B cell (primary cell): ENCODE results near the gene C2CD3. TPM values are rescaled to one million over a fixed set of nuclear protein-coding genes. Genes with fewer than 3 reads are reported as not detected.

ENCODE experiments used
- ATAC-seq: fragments of 200-7000 bp; cut with Tn5 transposase; one replicate; pipeline ENCODE4 v1.10.0; 2021; ENCODE audit warnings: low read depth, mild to moderate bottlenecking, moderate number of reproducible peaks, moderate library complexity
- CTCF ChIA-PET: fragments of 350-600 bp; sonication (Branson Sonifier 250); formaldehyde crosslinking; loops from one replicate; lab custom pipeline; 2021; ENCODE audit warnings: antibody characterized with exemption, inconsistent platforms; lab: Charles Lee
- POLR2A ChIA-PET: fragments of 350-600 bp; sonication (Branson Sonifier 250); formaldehyde crosslinking; loops from one replicate; lab custom pipeline; 2021; ENCODE audit warnings: antibody characterized with exemption; lab: Charles Lee
- DNase-seq: peaks from one replicate; pipeline ENCODE4 v3.0.0; 2013
- H2AFZ ChIP-seq: 2 replicates; pipeline ENCODE4 v1.6.1; 2012; ENCODE audit warnings: mild to moderate bottlenecking, low read depth, low read length; ENCODE audit not compliant: insufficient read depth, poor library complexity, severe bottlenecking
- H3K27ac ChIP-seq, 2 donors: 1 replicate in 1 of 2; 2 replicates in 1 of 2; pipeline ENCODE4 v1.5.1; 2012 to 2013; ENCODE audit warnings: low read length in 2 of 2, mild to moderate bottlenecking in 2 of 2, moderate library complexity in 1 of 2
- H3K27me3 ChIP-seq, 4 experiments: fragments of 200-600 bp in 1 of 4; sonication (generic) in 1 of 4; replicated peaks in 1 of 4; 1 replicate in 2 of 4; 2 replicates in 2 of 4; pipeline versions ENCODE4 v1.6.1 to v1.7.0; 2013 to 2016; ENCODE audit warnings: low read length in 3 of 4, mild to moderate bottlenecking in 2 of 4, mixed read lengths in 1 of 4, moderate library complexity in 1 of 4; ENCODE audit not compliant: insufficient read depth in 4 of 4, control insufficient read depth in 3 of 4; ENCODE audit errors: control extremely low read depth in 1 of 4
- H3K36me3 ChIP-seq, 2 experiments: replicated peaks in 1 of 2; 1 replicate in 1 of 2; 2 replicates in 1 of 2; pipeline versions ENCODE4 v1.6.1 to v1.7.1; 2013; ENCODE audit warnings: low read length in 1 of 2; ENCODE audit not compliant: insufficient read depth in 2 of 2, control insufficient read depth in 1 of 2; ENCODE audit errors: control extremely low read depth in 1 of 2, extremely low read depth in 1 of 2
- H3K4me1 ChIP-seq, 2 donors: fragments of 200-600 bp in 1 of 2; sonication (generic) in 1 of 2; 1 replicate in 1 of 2; 2 replicates in 1 of 2; pipeline versions ENCODE4 v1.5.1 to v1.6.1; 2013 to 2017; ENCODE audit warnings: low read length in 2 of 2; ENCODE audit not compliant: control insufficient read depth in 2 of 2, insufficient read depth in 2 of 2
- H3K4me2 ChIP-seq: replicated peaks from 2 replicates; pipeline ENCODE3; 2012; ENCODE audit warnings: mild to moderate bottlenecking, low read depth, low read length; ENCODE audit not compliant: poor library complexity, severe bottlenecking
- H3K4me3 ChIP-seq, 5 experiments: fragments of 200-600 bp in 1 of 5; sonication (generic) in 1 of 5; 1 replicate in 3 of 5; 2 replicates in 2 of 5; pipeline versions ENCODE4 v1.5.1 to v1.7.0; 2011 to 2016; ENCODE audit warnings: low read length in 4 of 5, mild to moderate bottlenecking in 4 of 5, low read depth in 2 of 5, control low read depth in 1 of 5, moderate library complexity in 1 of 5; ENCODE audit not compliant: insufficient read depth in 1 of 5; ENCODE audit errors: control extremely low read depth in 1 of 5, extremely low read depth in 1 of 5
- H3K79me2 ChIP-seq: fragments of 200-600 bp; sonication (generic); one replicate; pipeline ENCODE4 v1.6.0; 2016; ENCODE audit warnings: low read length; ENCODE audit not compliant: control insufficient read depth, insufficient read depth
- H3K9ac ChIP-seq: fragments of 200-600 bp; sonication (generic); 2 replicates; pipeline ENCODE4 v1.6.1; 2017; ENCODE audit warnings: mild to moderate bottlenecking, low read length, moderate library complexity
- H3K9me3 ChIP-seq, 3 donors: one replicate each; pipeline versions ENCODE4 v1.6.1 to v1.7.1; 2013; ENCODE audit warnings: low read length in 2 of 3; ENCODE audit not compliant: control insufficient read depth in 2 of 3, insufficient read depth in 1 of 3; ENCODE audit errors: control extremely low read depth in 1 of 3
- H4K20me1 ChIP-seq: 2 replicates; pipeline ENCODE4 v1.6.0; 2012; ENCODE audit warnings: mild to moderate bottlenecking, low read length; ENCODE audit not compliant: insufficient read depth, control insufficient read depth, poor library complexity, severe bottlenecking
- H3K27ac Mint-ChIP-seq: one replicate; pipeline ENCODE4 v1.8.0; 2021; ENCODE audit warnings: mixed read lengths
- H3K27me3 Mint-ChIP-seq: one replicate; pipeline ENCODE4 v1.8.0; 2021; ENCODE audit warnings: mixed read lengths
- H3K4me1 Mint-ChIP-seq: one replicate; pipeline ENCODE4 v1.8.0; 2021; ENCODE audit warnings: mixed read lengths
- H3K4me3 Mint-ChIP-seq: one replicate; pipeline ENCODE4 v1.8.0; 2021; ENCODE audit warnings: mixed read lengths
- H3K9me3 Mint-ChIP-seq: one replicate; pipeline ENCODE4 v1.8.0; 2022; ENCODE audit warnings: mixed read lengths; ENCODE audit not compliant: insufficient read depth
- EZH2 ChIP-seq: IDR thresholded peaks from 2 replicates; pipeline ENCODE4 v1.6.1; 2012; ENCODE audit warnings: borderline replicate concordance, low read depth, mild to moderate bottlenecking, moderate library complexity, low read length; ENCODE audit not compliant: insufficient read depth, poor library complexity, severe bottlenecking
- WGBS: methylation state at CpG from one replicate; pipeline ENCODE4 v1.1.5; 2013; ENCODE audit warnings: missing lambda C conversion rate; ENCODE audit not compliant: insufficient coverage; 5-methylcytosine and 5-hydroxymethylcytosine counted together
- intact Hi-C: fragments of 100-400 bp; cut with micrococcal nuclease; formaldehyde crosslinking; loops from one replicate; pipeline ENCODE4 v1.10.0; 2022
- polyA plus RNA-seq: library from polyadenylated mRNA; depleted of rRNA; stranded (reverse); fragments of >200 nt; gene quantifications from 2 replicates; pipeline ENCODE4 v1.2.3, GENCODE V29; 2012
- total RNA-seq, 2 donors: library from RNA; stranded (reverse); fragments of 120-200 nt in 1 of 2; gene quantifications; 1 replicate in 1 of 2; 2 replicates in 1 of 2; pipeline versions ENCODE4 v1.2.3 to v1.2.4, GENCODE V29; 2013 to 2022
- TF ChIP-seq, protein P1 (sequence below): fragments of 200-600 bp; IDR thresholded peaks from one replicate; pipeline ENCODE4 v1.8.0; 2022; ENCODE audit warnings: antibody characterized with exemption, mild to moderate bottlenecking

The C2CD3 gene
- total and polyA plus RNA-seq, 2 donors (not counting 1 experiment from before 2014, with no cell fraction given): 19.8 to 69.0 TPM

DNA sequence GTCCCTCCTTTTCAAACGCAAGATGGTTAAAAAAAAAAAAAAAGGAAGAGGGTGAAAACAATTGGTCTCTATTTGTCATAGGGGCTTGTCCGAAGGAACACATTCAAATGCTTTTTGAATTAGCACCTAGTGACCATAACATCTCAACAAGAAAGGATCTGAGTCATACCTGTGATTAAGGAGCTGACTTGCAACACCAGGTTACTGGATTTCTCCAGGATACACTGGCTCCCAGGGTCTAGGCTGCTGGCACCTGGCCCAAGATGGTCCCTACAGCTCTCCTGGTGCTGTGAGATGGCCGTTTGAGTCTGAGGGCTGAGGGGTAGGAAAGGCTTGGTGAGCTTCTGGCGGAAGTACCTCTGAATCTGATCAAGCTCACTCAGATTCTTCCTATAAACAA lies 133.5 kb downstream of the C2CD3 start:
- H3K9ac ChIP-seq: no peak overlapping the region
- WGBS: no CpG with 5 or more reads among the region's 4 CpGs
- CTCF ChIA-PET: interaction anchor here (0.5 to 2.1 kb wide), 4 partner anchors 53 to 74 kb away, joined by 3 to 7 read pairs (median 4); no protein-coding TSS in a partner anchor
- H4K20me1 ChIP-seq: no peaks in the 10 kb centered on the region
- no peaks in the 10 kb centered on the region for H3K4me1 ChIP-seq
- H3K9me3 Mint-ChIP-seq: no peaks in the 10 kb centered on the region
- no peaks in the 10 kb centered on the region for H3K27me3 Mint-ChIP-seq
- H3K9me3 ChIP-seq: no peaks in the 10 kb centered on the region
- DNase-seq (no peak), ATAC-seq (no peak)
- peaks cover 2% of the 10 kb centered on the region for H3K4me1 Mint-ChIP-seq
- H3K4me3 Mint-ChIP-seq: no peak overlapping the region
- H3K4me2 ChIP-seq: no peak overlapping the region
- intact Hi-C loops: no loop called here
- H3K4me3 ChIP-seq: no peak overlapping the region
- no peak for TF ChIP-seq EZH2
- TF ChIP-seq, protein P1, sequence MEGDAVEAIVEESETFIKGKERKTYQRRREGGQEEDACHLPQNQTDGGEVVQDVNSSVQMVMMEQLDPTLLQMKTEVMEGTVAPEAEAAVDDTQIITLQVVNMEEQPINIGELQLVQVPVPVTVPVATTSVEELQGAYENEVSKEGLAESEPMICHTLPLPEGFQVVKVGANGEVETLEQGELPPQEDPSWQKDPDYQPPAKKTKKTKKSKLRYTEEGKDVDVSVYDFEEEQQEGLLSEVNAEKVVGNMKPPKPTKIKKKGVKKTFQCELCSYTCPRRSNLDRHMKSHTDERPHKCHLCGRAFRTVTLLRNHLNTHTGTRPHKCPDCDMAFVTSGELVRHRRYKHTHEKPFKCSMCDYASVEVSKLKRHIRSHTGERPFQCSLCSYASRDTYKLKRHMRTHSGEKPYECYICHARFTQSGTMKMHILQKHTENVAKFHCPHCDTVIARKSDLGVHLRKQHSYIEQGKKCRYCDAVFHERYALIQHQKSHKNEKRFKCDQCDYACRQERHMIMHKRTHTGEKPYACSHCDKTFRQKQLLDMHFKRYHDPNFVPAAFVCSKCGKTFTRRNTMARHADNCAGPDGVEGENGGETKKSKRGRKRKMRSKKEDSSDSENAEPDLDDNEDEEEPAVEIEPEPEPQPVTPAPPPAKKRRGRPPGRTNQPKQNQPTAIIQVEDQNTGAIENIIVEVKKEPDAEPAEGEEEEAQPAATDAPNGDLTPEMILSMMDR: no peak
- H3K27ac ChIP-seq: no peak overlapping the region
- H3K27me3 ChIP-seq: no peaks in the 10 kb centered on the region
- H3K27ac Mint-ChIP-seq: no peak overlapping the region
- H3K36me3 ChIP-seq: peaks cover 11 to 83% of the 10 kb centered on the region in 2 experiments
- no peaks in the 10 kb centered on the region for H3K79me2 ChIP-seq
- POLR2A ChIA-PET: no interaction called here
- no peak overlapping the region for H2AFZ ChIP-seq

DNA sequence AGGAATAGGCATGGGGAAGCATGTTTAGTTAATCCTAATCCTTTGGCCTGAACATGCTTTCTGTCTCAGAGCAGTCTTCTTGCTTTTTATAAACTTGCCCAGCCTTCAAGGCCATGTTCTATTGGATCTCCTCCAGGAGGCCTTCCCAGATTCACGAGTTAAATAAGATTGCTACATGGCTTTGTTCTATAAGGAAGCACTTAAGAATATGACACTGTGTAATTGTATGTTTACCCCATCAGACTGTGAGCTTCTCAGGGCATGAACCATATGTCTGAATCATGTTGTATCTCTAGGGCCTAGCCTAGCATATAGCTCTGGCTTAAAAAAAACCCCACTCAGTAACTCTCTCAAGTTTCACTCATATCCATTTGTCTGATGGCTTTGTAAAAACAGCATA lies 135.5 kb downstream of the C2CD3 start:
- no peak overlapping the region for H3K9ac ChIP-seq
- WGBS: no CpG with 5 or more reads among the region's 1 CpG
- ChIA-PET CTCF (interaction anchor here (0.7 to 2.7 kb wide), 4 partner anchors 16 to 71 kb away, joined by 3 to 15 read pairs (median 6); no protein-coding TSS in a partner anchor), POLR2A (no interaction called here)
- no peaks in the 10 kb centered on the region for H3K27me3 ChIP-seq
- H2AFZ ChIP-seq: no peak overlapping the region
- no peak overlapping the region for H3K4me3 ChIP-seq
- no peak for ATAC-seq
- H3K4me2 ChIP-seq: no peak overlapping the region
- H3K9me3 ChIP-seq: no peaks in the 10 kb centered on the region
- H3K4me1 ChIP-seq: peaks cover 0 to 7% of the 10 kb centered on the region in 2 donors
- H3K27ac ChIP-seq: no peak overlapping the region
- intact Hi-C loops: no loop called here
- Mint-ChIP-seq H3K9me3 (no peaks in the 10 kb centered on the region), H3K4me1 (peaks cover 12% of the 10 kb centered on the region), H3K4me3 (no peak overlapping the region), H3K27me3 (no peaks in the 10 kb centered on the region), H3K27ac (no peak overlapping the region)
- H3K79me2 ChIP-seq: no peaks in the 10 kb centered on the region
- no peaks in the 10 kb centered on the region for H4K20me1 ChIP-seq
- peaks cover 8 to 78% of the 10 kb centered on the region in 2 experiments for H3K36me3 ChIP-seq
- no peak for DNase-seq
- no peak for TF ChIP-seq EZH2
- TF ChIP-seq, protein P1: no peak
